A204.1 (cell line): ENCODE data around the gene TXNDC5.

Source experiments
- FAIRE-seq: peaks from 2 replicates; lab custom pipeline; 2012; peaks lifted over from hg19 to GRCh38; lab: Jason Lieb, UNC

TXNDC5 gene

DNA sequence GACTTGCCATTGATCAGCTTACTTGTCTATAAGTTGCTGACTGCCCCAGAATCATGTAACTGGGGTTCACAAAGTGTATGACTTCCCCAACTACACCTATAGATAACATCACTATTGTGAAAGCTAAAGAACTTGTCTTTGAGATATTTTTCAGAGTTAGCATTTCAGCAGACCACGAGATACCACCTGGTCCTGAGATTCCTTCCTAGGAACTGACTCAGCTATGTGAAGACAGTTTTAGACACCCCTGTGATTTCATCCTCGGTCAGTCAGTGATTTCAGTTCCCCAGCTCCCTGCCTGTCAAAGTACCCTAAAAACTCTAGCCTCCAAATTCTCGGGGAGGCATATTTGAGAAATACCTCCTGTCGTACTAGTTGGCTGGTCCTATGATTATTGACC, 62.4 kb downstream of the TXNDC5 start:
- no peak for FAIRE-seq

DNA sequence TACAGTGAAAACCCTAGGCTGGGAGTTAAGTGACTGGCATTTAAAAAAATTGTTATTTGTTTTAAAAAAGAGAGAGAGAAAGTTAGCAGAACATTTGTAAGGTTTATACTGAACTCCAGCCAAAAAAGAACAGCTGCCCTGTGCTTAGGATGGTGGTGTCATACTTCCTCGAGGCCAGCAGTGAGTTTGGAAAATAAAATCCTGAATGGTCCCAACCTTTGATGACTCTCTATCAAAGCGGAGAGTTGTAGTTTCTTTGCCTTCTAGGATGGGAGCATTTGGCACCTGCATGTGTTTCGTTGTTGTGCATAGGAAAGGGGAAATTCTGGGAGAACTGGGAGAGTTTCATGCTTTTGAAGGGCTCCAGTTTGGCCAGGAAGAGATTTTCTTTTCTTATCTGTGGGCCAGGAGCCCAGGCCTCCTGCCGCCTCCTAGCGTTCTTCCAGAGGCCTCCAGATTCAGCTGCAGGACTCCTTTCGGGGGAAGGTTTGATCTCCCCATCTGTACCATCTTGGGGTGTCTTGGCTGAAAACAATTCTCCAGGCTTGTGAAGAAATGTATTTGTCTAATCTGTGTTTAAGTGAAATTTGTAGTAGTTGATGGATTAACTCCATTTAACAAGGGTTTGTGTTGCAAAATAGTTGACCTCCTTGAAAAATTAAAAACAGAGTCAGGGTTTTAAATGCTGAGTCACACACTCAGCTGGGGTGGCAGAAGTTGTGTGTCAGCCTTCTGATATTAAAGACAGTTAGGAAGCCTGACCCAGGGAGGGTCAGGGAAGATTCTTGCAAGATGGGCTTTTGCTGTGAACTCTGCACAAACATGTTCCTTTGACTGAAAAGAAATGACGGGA, 63.4 kb downstream of the TXNDC5 start:
- no peak for FAIRE-seq

GRCh38 chr6:7841781-7842468, 68.7 kb downstream of the TXNDC5 start:
- no peak for FAIRE-seq

- FAIRE-seq: no peak
Measured at GRCh38 chr6:7836371-7837026, 74.1 kb downstream of the TXNDC5 start.

- no peak for FAIRE-seq
Measured at GRCh38 chr6:7833751-7834070, 76.9 kb downstream of the TXNDC5 start.

- no peak for FAIRE-seq
Measured at GRCh38 chr6:7832904-7833750, 77.5 kb downstream of the TXNDC5 start.
